HUES64 (cell line): ENCODE results near the gene NACA2.
"Not testable (repeated sequence)": the region's sequence is repeated elsewhere in the genome, so short reads cannot be mapped to it uniquely, and the experiment has no call there.

Experiments used
- H3K27ac ChIP-seq: 2 replicates; pipeline ENCODE4 v1.7.0; 2013; ENCODE audit warnings: low read depth, low read length, inconsistent platforms
- H3K27me3 ChIP-seq: 2 replicates; pipeline ENCODE4 v1.6.1; 2013; ENCODE audit warnings: mild to moderate bottlenecking, low read length; ENCODE audit not compliant: insufficient read depth
- H3K36me3 ChIP-seq: 2 replicates; pipeline ENCODE4 v1.6.1; 2013; ENCODE audit warnings: mild to moderate bottlenecking, low read length; ENCODE audit not compliant: insufficient read depth
- H3K4me1 ChIP-seq: 2 replicates; pipeline ENCODE4 v1.6.1; 2013; ENCODE audit warnings: mild to moderate bottlenecking, low read length, moderate library complexity; ENCODE audit not compliant: insufficient read depth
- H3K4me3 ChIP-seq: 2 replicates; pipeline ENCODE4 v1.5.1; 2013; ENCODE audit warnings: mild to moderate bottlenecking, low read length, moderate library complexity
- H3K9ac ChIP-seq: 2 replicates; pipeline ENCODE4 v1.6.1; 2013; ENCODE audit warnings: mild to moderate bottlenecking, low read depth, low read length
- H3K9me3 ChIP-seq: 2 replicates; pipeline ENCODE4 v1.6.1; 2013; ENCODE audit warnings: low read depth, low read length; ENCODE audit not compliant: insufficient read depth
- whole genome bisulfite sequencing: fragments of 150-250, 120-280 bp; methylation state at CpG from one replicate; pipeline ENCODE4 v1.1.7; 2013; ENCODE audit warnings: missing lambda C conversion rate; 5-methylcytosine and 5-hydroxymethylcytosine counted together

Gene NACA2

DNA sequence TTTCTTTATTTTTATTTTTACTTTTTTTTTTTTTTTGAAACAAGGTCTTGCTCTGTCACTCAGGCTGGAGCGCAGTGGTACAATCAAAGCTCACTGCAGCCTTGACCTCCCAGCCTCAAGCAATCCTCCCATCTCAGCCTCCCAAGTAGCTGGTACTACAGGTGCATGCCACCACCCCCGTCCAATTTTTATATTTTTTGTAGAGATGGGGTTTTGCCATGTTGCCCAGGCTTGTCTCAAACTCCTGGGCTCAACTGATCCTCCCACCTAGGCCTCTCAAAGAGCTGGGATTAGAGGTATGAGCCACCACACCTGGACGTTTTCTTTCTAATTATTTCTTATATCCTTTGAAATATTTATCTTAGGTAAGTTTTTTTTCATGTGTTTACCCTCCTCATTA, 4.4 kb downstream of the NACA2 start:
- not testable (repeated sequence) for H3K4me3 ChIP-seq, H3K36me3 ChIP-seq, H3K9me3 ChIP-seq, H3K27ac ChIP-seq, H3K27me3 ChIP-seq, H3K9ac ChIP-seq, H3K4me1 ChIP-seq
- WGBS, result 95% methylated on average over 1 of the region's 3 CpGs

DNA sequence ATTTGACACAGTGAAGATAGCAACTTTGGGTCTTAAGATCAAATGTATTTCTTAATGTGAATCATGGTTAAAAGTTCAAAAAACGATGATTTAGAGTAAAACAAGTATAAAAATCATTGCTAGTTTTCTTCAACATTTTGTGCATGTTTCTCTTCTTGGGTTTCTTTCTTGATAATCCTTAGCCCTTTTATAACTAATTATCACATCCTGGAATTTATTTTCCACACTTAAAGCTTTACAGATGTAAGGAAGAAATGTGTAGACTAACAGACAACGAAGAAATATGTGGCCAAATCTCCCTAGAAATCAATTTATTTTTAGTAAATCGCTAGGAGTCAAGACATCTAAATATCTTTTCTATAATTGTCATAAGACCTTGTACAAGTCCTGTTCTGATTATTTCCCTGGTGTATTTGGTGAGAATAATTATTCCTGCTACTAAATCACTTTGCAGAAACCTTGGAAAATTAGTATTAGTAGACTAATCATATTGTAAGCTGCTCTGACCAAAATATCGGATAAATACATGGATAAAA, 4.9 kb downstream of the NACA2 start:
- 81% methylated on average over 3 of the region's 4 CpGs for WGBS
- Histone ChIP-seq H3K36me3 (no peaks in the 10 kb centered on the region), H3K27ac (no peak overlapping the region), H3K9me3 (no peaks in the 10 kb centered on the region), H3K9ac (no peak overlapping the region), H3K4me1 (no peaks in the 10 kb centered on the region), H3K27me3 (no peaks in the 10 kb centered on the region), H3K4me3 (no peak overlapping the region)

DNA sequence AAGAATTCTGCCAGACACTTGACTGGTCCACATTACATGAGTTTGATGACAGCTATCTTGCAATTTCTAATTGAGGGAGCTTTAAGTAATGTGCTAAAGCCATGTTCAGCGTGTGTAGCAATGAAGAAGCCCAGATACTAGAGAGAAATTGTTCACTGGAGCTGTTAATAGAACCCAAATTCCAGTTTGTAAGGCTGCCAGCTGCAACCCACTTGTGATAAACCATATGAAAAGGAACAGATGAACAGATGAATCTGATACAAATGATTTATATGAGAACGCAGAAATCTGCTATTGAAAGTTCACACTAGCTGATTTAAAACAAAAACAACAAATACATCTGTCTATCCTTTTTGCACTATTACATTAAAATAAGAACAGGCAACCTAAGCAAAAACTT, 6.2 kb downstream of the NACA2 start:
- Histone ChIP-seq H3K4me1 (no peaks in the 10 kb centered on the region), H3K9me3 (no peaks in the 10 kb centered on the region), H3K36me3 (no peaks in the 10 kb centered on the region), H3K27ac (no peak overlapping the region), H3K27me3 (no peaks in the 10 kb centered on the region), H3K9ac (no peak overlapping the region), H3K4me3 (no peak overlapping the region)
- WGBS, result 91% methylated on average over 2 of the region's 2 CpGs

DNA sequence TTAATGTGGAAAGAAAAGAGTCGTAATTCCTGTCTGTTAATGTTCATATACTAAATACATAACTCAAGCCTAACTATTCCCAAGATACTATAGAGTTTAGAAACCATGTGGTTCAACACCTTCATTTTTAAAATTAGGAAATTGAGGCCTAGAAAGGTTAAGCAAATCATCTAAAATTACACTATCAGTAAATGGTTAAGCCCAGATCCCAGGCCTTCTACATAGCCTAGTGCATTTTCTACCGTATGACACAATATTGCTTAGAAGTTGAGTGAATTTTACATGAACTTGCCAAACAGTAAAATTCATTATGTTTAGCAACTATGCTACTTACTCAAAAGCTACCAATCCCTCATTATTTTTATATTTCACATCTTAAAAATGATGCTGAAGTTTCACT, 6.8 kb downstream of the NACA2 start:
- no CpG with 5 or more reads among the region's 2 CpGs for WGBS
- H3K36me3 ChIP-seq, result no peaks in the 10 kb centered on the region
- no peak overlapping the region for H3K4me3 ChIP-seq
- no peak overlapping the region for H3K9ac ChIP-seq
- no peaks in the 10 kb centered on the region for H3K4me1 ChIP-seq
- H3K27ac ChIP-seq, result no peak overlapping the region
- no peaks in the 10 kb centered on the region for H3K9me3 ChIP-seq
- no peaks in the 10 kb centered on the region for H3K27me3 ChIP-seq

DNA sequence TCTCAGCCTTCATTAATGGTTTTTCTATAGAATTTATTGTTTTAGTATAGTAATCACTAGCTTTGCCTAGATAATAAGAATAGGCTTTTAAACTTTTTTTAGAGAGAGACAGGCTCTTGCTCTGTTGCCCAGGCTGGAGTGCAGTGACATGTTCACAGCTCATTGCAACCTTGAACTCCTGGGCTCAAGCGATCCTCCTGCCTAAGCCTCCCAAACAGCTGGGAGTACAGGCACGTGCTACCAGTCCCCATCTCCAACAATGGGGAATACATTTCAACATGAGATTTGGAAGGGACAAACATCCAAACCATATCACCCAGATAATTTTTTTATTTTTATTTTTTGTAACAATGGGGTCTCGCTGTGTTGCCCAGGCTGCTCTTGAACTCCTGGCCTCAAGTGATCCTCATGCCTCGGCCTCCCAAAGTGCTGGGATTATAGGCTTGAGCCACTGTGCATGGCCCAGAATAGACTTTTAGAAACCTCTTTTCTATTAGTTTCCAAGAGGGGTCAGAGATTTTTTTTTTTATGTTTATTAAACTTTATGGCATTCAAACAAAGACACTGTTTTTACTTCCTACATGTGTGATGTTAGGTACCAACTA, 7.3 kb downstream of the NACA2 start:
- H3K9ac ChIP-seq, result no peak overlapping the region
- H3K4me1 ChIP-seq, result no peaks in the 10 kb centered on the region
- no peak overlapping the region for H3K27ac ChIP-seq
- WGBS, result 92% methylated on average over 4 of the region's 4 CpGs
- H3K9me3 ChIP-seq, result no peaks in the 10 kb centered on the region
- H3K27me3 ChIP-seq, result no peaks in the 10 kb centered on the region
- H3K4me3 ChIP-seq, result no peak overlapping the region
- H3K36me3 ChIP-seq, result no peaks in the 10 kb centered on the region

DNA sequence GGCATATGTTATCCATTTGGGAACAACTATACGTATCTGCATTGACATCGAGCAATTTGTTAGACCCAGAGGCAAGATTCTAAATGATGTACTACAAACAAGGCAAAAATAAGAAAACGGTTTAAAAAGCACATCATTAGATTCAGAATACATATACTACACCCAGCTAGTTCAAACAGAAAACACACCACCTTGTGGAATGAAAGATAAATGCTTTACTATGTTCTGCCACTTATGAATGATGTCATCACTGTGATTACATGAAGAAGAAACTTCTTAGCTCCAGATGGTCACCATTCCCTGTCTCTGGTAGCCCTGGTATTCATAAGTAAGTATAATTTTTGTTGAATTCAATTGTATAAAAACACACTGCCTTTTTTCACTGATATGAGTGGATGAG, 7.8 kb downstream of the NACA2 start:
- H3K4me1 ChIP-seq, result no peaks in the 10 kb centered on the region
- no peaks in the 10 kb centered on the region for H3K27me3 ChIP-seq
- H3K9me3 ChIP-seq, result no peaks in the 10 kb centered on the region
- H3K4me3 ChIP-seq, result no peak overlapping the region
- H3K9ac ChIP-seq, result no peak overlapping the region
- WGBS, result 87% methylated on average over 3 of the region's 3 CpGs
- H3K27ac ChIP-seq, result no peak overlapping the region
- H3K36me3 ChIP-seq, result no peaks in the 10 kb centered on the region

DNA sequence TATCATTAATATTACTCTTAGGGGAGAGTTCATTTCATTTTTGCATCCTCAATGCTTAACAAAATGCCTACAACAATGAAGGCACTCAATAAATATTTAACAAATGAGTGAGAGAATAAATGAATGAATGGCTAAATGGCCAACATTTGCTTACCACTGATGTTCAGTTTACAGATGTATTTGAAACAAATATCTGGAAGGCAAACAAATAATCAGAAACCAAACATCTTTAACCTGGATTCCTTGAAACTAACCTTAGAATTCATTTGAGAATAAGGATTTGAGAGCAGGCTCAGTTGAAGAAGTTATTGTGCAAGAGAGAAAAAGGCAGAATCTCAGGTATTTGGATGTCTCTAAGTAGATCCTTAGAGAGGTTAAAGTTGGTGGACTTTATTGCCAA, 8.4 kb downstream of the NACA2 start:
- H3K9ac ChIP-seq, result no peak overlapping the region
- H3K27ac ChIP-seq, result no peak overlapping the region
- H3K27me3 ChIP-seq, result no peaks in the 10 kb centered on the region
- no peaks in the 10 kb centered on the region for H3K36me3 ChIP-seq
- no peaks in the 10 kb centered on the region for H3K4me1 ChIP-seq
- H3K9me3 ChIP-seq, result no peaks in the 10 kb centered on the region
- H3K4me3 ChIP-seq, result no peak overlapping the region

DNA sequence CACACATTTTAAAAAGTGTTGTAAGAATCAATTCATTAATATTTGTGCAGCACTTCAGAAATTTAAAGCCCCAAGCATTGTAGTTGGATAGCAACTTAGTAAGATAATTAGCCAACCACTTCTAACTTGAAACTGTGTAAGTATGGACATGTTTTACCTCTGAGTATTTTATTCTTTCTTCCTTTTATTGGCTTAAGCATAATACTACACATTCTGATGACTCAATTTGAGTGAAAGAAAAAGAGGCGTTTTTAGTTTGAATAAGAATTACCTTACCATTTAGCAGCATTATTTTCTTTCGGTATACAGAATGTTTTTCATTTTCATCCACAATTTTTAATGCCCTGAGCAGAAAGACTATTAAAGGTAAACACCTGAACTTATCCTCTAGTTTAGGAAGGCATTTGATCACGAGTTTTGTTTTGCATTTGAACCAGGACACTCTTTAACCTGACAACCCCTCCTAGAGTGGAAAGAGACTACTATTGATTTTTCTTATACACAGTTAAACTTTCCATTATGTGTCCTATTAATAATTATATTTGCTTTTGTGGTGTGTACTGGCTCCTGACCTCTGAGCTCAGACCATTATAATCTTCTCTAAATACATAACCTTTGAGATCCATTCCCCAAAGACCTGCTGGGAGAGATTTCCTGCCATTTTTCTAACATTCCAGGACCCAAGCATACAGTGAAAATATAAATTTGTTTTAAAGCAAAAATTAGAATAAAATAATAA, 9.2 kb downstream of the NACA2 start:
- Histone ChIP-seq H3K9ac (no peak overlapping the region), H3K36me3 (no peaks in the 10 kb centered on the region), H3K9me3 (no peaks in the 10 kb centered on the region), H3K27ac (no peak overlapping the region), H3K27me3 (no peaks in the 10 kb centered on the region), H3K4me1 (no peaks in the 10 kb centered on the region), H3K4me3 (no peak overlapping the region)
- 61% methylated on average over 2 of the region's 3 CpGs for WGBS

DNA sequence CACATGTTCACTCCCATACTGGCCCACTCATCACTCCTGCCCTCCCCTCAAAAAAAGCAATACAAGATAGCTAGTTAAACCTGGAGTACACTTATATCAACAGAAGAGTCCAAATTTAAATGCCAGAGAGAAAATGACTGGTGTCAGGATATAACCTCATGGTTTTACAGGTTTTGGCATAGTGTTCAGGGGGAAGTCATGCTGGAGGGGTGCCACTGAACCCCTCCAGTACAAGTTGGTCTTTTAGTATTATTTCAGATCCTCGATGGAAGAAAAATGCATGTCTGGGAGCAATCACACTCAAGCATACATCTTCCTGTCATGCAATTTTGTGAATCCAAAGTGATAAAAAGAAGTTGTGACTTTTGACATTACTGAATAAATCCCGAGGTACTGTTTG, 10.5 kb downstream of the NACA2 start:
- Histone ChIP-seq H3K36me3 (no peaks in the 10 kb centered on the region), H3K4me1 (no peaks in the 10 kb centered on the region), H3K9me3 (no peaks in the 10 kb centered on the region), H3K4me3 (no peak overlapping the region), H3K27me3 (no peaks in the 10 kb centered on the region), H3K9ac (no peak overlapping the region), H3K27ac (no peak overlapping the region)
- WGBS, result 94% methylated on average over 2 of the region's 2 CpGs

DNA sequence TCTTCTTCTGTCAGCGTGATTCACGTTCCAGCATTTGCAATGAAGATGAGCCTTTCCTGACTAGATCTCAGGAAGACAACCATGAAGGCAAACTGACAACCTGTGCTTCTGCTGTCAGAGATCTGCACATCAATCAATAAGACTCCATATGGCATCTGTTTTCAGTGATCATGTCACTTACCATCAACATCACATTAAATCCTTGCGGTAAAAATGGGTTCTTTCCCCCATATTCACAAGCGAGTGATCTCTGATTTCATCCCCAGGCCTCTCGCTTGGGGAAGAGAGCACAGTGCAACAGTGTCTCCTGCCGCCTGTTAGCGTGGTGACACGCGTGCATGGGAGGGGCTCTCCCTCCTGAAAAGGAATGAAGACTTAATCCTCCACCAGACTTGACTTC, 11.1 kb downstream of the NACA2 start:
- no peaks in the 10 kb centered on the region for H3K9me3 ChIP-seq
- no peak overlapping the region for H3K9ac ChIP-seq
- no peak overlapping the region for H3K4me3 ChIP-seq
- H3K27me3 ChIP-seq, result no peaks in the 10 kb centered on the region
- no peaks in the 10 kb centered on the region for H3K36me3 ChIP-seq
- H3K27ac ChIP-seq, result no peak overlapping the region
- H3K4me1 ChIP-seq, result no peaks in the 10 kb centered on the region
- 87% methylated on average over 9 of the region's 9 CpGs for WGBS

DNA sequence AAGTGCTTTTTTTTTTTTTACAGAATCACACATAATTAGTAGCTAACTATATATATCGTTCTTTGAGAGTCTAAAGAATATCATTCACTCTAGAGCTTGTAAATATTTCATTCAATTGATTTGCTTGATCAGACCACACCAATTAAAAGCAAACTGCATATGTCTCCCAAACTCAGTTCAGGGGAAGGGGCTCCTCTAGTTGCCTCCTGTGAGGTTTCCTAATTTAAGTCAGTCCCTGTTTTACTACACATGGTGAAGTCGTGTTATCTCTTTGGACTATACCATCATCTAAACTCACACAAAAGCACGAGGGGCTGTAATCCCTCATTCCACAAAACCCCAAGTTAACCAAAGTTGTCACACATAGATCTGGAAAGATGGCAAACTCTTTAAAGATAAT, 11.7 kb downstream of the NACA2 start:
- H3K4me3 ChIP-seq, result no peak overlapping the region
- H3K4me1 ChIP-seq, result no peaks in the 10 kb centered on the region
- WGBS, result 94% methylated on average over 3 of the region's 3 CpGs

More for the DNA sequence above, 11.7 kb downstream of the NACA2 start:
- Histone ChIP-seq H3K27me3 (no peaks in the 10 kb centered on the region), H3K9me3 (no peaks in the 10 kb centered on the region), H3K9ac (no peak overlapping the region), H3K36me3 (no peaks in the 10 kb centered on the region), H3K27ac (no peak overlapping the region)
